ENCODE data around the gene NPHP3.

- TF ChIP-seq CTCF (conservative IDR thresholded peaks at IDR 0.05) (no peak), EZH2 (IDR thresholded peaks at IDR 0.05; ENCODE audit: low read depth) (no peak)
These were observed 72.1 kb downstream of the NPHP3 start for GRCh38 chr3:132650153-132650552.
